IPS DF 4.7 (cell line): ENCODE results near the gene NEU1.
"Not testable (repeated sequence)": the region's sequence is repeated elsewhere in the genome, so short reads cannot be mapped to it uniquely, and the experiment has no call there.

Experiments
- DNase-seq: peaks from one replicate; pipeline ENCODE4 v3.0.0-alpha.2; 2013; ENCODE audit warnings: low spot score; ENCODE audit errors: extremely low read depth

The NEU1 gene

GRCh38 chr6:31838968-31839367, 23.7 kb downstream of the NEU1 start:
- no peak for DNase-seq

- DNase-seq: not testable (repeated sequence)
Observed at GRCh38 chr6:31838114-31838553, 24.5 kb downstream of the NEU1 start.

- DNase-seq: no peak
Observed at GRCh38 chr6:31837369-31838113, 25.1 kb downstream of the NEU1 start.

GRCh38 chr6:31836474-31837368, 25.9 kb downstream of the NEU1 start:
- DNase-seq: no peak

- no peak for DNase-seq
Observed at GRCh38 chr6:31836047-31836473, 26.6 kb downstream of the NEU1 start.

GRCh38 chr6:31834367-31835250, 28.0 kb downstream of the NEU1 start:
- no peak for DNase-seq

- DNase-seq: no peak
Observed at GRCh38 chr6:31831350-31832215, 31.0 kb downstream of the NEU1 start.

GRCh38 chr6:31830886-31831335, 31.7 kb downstream of the NEU1 start:
- no peak for DNase-seq

GRCh38 chr6:31829633-31830283, 32.9 kb downstream of the NEU1 start:
- DNase-seq: no peak

- peak; percentile 100 for DNase-seq
Observed at GRCh38 chr6:31827286-31828079, 35.1 kb downstream of the NEU1 start, which contains the start of gene HSPA1B. Gene HSPA1B (plus strand): TSS chr6:31827738. CDS start chr6:31827951, 213 bp downstream.

- DNase-seq: no peak
Observed at GRCh38 chr6:31826793-31827285, 35.8 kb downstream of the NEU1 start.

GRCh38 chr6:31825553-31825952, 37.1 kb downstream of the NEU1 start:
- no peak for DNase-seq

GRCh38 chr6:31823592-31824196, 38.9 kb downstream of the NEU1 start:
- not testable (repeated sequence) for DNase-seq

- no peak for DNase-seq
Observed at GRCh38 chr6:31822036-31822821, 40.4 kb downstream of the NEU1 start.

GRCh38 chr6:31821301-31822035, 41.2 kb downstream of the NEU1 start:
- DNase-seq: no peak

GRCh38 chr6:31820399-31820798, 42.2 kb downstream of the NEU1 start:
- not testable (repeated sequence) for DNase-seq

- DNase-seq: no peak
Observed at GRCh38 chr6:31819871-31820299, 42.7 kb downstream of the NEU1 start.
